HG03457 (cell line): Measurements from ENCODE around the gene GPHA2.

Experiments
- ATAC-seq: cut with Tn5 transposase; IDR thresholded peaks from one replicate; pipeline ENCODE4 v1.9.1; 2021; ENCODE audit warnings: moderate number of reproducible peaks; ENCODE audit not compliant: unreplicated experiment

GPHA2 gene

GRCh38 chr11:64931290-64931689 lies 4.4 kb downstream of the GPHA2 start:
- ATAC-seq, result no peak

- ATAC-seq, result no peak
These were observed 5.4 kb downstream of the GPHA2 start for GRCh38 chr11:64930340-64930739.

GRCh38 chr11:64929625-64930024 lies 6.1 kb downstream of the GPHA2 start:
- no peak for ATAC-seq

- no peak for ATAC-seq
These were observed 6.7 kb downstream of the GPHA2 start for GRCh38 chr11:64928957-64929356.

GRCh38 chr11:64926689-64927088 lies 9.0 kb downstream of the GPHA2 start:
- no peak for ATAC-seq

GRCh38 chr11:64925536-64926436 lies 9.9 kb downstream of the GPHA2 start:
- ATAC-seq, result no peak

GRCh38 chr11:64924910-64925284 lies 10.8 kb downstream of the GPHA2 start:
- ATAC-seq, result no peak

- ATAC-seq, result peak; percentile 62
These were observed 11.5 kb downstream of the GPHA2 start, which contains the start of gene PPP2R5B for GRCh38 chr11:64923944-64924909. TSS of gene PPP2R5B (plus strand) at chr11:64924689. CDS start at chr11:64925735, 1,046 bp downstream.

GRCh38 chr11:64923151-64923661 lies 12.5 kb downstream of the GPHA2 start:
- no peak for ATAC-seq

GRCh38 chr11:64921384-64921783 lies 14.3 kb downstream of the GPHA2 start:
- no peak for ATAC-seq

GRCh38 chr11:64920124-64920523 lies 15.6 kb downstream of the GPHA2 start:
- ATAC-seq, result no peak

GRCh38 chr11:64919627-64920026 lies 16.1 kb downstream of the GPHA2 start:
- no peak for ATAC-seq

- ATAC-seq, result no peak
These were observed 17.7 kb downstream of the GPHA2 start for GRCh38 chr11:64918017-64918416.

- ATAC-seq, result no peak
These were observed 18.1 kb downstream of the GPHA2 start for GRCh38 chr11:64917663-64917995.

GRCh38 chr11:64916775-64917662 lies 18.7 kb downstream of the GPHA2 start, which contains the start of gene ATG2A:
TSS of gene ATG2A (minus strand) at chr11:64917209. CDS start at chr11:64917135, 74 bp downstream.
- ATAC-seq, result peak; percentile 86

- ATAC-seq, result no peak
These were observed 19.5 kb downstream of the GPHA2 start for GRCh38 chr11:64916040-64916774.

GRCh38 chr11:64915376-64915887 lies 20.3 kb downstream of the GPHA2 start:
- no peak for ATAC-seq

- ATAC-seq, result no peak
These were observed 21.6 kb downstream of the GPHA2 start for GRCh38 chr11:64914123-64914522.

GRCh38 chr11:64913171-64913727 lies 22.4 kb downstream of the GPHA2 start:
- no peak for ATAC-seq
